SKM-1 treated with dmso at 0.1 percent for 144 hours (cell line): ENCODE data around the gene RAB25.
"Not testable (repeated sequence)": the region's sequence is repeated elsewhere in the genome, so short reads cannot be mapped to it uniquely, and the experiment has no call there.

Experiments
- DNase-seq: peaks from one replicate; lab custom pipeline; 2025; ENCODE audit not compliant: unreplicated experiment; lab: John Stamatoyannopoulos, UW

Gene RAB25

DNA sequence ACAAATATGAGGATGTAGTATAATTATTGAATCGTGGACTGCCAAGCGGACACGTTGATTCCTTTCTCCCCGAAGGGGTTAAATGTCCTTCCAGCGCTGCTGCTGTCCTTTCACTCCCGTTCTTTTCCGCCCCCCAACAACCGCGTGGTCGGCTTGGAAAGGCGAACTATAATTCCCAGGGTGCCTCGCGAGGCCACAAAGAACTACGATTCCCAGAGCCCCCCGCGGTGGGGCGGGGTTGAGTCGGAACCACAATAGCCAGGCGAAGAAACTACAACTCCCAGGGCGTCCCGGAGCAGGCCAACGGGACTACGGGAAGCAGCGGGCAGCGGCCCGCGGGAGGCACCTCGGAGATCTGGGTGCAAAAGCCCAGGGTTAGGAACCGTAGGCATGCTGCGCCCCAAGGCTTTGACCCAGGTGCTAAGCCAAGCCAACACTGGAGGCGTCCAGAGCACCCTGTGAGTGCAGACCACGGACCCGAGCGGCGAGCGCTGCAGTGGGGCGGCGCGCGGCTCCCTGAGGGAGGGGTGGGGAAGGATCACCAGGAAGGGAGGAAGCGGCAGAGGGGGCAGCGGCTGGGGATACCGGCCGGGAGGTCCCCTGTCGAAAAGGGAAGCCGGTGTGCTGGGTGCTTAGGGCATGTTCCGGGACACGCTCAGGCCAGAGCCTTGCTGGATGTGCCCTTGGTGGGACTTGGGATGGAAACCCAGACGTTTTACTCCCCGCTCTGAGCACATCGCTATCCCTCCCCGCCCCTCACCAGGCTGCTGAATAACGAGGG lies 6.3 kb upstream of the RAB25 start, which contains the start of gene LAMTOR2:
Gene LAMTOR2 (plus strand): TSS at position 283 of the 781 bp plus-strand sequence. CDS start 108 bp downstream, at position 391.
- peak; percentile 100 for DNase-seq

DNA sequence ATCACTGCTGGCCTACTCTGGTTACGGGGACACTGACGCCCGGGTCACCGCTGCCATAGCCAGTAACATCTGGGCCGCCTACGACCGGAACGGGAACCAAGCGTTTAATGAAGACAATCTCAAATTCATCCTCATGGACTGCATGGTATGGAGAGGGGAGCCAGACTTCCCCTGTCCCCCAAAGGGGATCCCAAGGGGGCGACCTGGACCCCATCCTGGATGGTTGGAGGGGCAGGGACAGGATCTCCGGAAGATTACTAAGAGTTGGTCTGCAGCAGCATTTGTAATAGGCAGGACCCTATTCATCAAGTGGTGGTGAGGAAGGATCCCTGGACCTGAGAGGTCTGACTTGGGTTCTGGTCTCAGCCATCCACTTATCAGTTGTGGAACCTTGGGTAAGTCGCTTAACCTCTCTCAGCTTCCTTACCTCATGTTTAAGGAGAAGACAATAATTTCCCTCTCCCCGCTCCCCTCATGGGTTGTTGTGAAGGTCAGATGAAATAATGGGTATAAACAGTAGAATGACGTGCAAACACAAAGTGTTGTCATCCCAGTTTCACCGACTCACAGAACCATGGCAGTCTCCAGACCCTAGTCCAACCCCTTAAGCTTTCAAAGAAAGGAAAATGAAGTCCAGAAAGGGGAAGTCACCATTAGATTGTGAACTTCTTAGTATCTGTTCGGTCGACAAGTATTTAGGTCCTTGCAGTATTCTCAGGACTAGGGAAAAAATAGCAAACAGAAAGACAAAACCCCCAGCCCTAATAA lies 5.5 kb upstream of the RAB25 start:
- no peak for DNase-seq

DNA sequence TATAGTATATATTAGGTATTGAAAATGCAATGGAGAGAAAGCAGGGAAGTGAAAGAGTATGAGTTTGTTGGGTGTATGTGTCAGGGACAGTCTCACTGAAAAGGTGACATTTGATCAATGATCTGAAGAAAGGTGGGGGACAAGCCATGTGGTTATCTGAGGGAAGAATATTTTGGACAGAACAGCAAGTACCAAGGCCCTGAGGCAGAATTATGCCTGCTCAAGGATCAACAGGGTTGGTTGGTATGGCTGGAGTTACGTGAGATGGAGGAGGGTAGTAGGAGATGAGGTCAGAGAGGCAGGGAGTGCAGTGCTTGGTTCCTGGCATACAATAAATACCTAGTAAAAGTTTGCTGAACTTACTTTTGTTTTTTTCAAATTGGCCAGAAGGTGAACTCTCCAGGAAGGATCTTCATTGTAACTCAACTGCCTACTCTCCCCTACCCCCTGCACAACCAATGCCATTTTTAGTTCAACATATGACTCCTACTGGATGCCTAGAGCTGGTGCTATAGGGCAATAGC lies 4.6 kb upstream of the RAB25 start:
- no peak for DNase-seq

DNA sequence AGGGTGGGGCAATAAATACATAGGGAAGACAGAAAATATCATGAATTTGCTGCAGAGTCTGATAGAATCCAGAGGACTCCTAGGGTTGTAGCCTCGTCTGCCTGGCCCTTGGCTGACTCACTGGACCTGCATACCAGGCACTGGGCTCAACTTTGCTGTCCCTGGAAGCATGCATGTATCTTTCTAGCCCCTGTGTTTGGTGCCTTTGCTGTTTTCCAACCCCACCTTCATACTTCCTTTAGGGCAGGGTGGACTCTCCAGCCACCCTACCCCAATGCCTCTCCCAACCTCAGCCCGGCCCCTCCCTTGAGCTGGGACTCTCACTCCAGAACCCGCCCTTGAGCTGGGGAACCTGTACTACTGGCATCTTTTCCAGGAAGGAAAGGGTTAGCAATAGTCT lies 1.2 kb downstream of the RAB25 start:
- DNase-seq = no peak

DNA sequence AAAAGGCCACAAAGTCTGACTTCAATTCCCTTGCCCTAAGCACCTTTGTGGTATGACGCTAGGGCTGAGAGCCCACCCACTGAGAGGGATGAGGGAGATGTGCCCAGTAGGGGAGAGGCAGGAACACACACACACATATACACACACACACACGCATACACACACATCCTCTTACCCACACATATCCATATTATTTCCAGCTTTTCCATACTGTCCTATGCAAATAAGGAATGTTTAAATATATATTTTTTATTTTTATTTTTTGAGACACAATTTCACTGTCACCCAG lies 3.0 kb downstream of the RAB25 start:
- DNase-seq = no peak

DNA sequence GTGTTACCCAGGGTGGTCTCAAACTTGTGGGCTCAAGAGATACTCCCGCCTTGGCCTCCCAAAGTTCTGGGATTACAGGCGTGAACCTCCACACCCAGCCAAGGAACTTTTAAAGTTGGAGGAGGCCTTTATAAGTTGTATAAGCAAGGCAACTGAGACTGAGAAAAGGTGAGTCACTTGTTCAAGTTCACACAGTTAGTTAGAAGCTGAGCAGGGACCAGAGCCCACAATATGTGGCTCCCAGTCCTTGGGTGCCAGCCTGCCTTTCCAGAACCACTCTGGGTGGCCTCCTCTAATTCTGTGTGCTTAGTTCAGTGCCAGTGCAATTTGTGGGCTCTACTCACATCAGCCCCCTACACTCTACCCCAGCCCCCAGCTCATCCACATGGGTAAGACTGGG lies 3.7 kb downstream of the RAB25 start:
- no peak for DNase-seq

DNA sequence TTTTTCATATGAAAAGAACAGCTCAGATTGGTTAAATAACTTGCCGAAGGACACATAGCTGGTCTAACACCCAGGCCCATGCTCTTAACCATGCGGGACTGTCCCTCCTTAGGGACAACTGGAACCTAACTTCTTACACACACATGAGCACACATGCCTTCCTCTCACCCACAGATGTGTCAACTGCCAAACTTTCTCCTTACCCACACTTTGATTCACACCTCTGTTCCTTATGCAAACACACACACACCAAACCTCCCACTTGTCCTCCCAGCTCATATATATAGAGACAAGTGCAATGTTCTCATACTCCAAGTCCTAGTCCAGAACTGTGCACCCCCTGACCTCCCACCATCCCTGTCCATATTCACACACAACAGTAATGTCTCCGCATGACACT lies 4.3 kb downstream of the RAB25 start:
- no peak for DNase-seq

DNA sequence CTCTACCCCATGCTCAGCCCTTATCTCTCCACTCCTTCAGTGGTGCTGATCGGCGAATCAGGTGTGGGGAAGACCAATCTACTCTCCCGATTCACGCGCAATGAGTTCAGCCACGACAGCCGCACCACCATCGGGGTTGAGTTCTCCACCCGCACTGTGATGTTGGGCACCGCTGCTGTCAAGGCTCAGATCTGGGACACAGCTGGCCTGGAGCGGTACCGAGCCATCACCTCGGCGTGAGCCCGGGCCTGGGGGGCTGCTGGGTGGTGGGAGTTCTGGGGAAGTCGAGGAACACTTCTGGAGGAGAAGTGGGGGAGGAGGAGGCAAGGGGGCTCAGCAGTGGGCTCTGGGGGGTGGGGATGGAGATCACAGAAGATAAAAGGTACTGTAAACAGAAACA lies 4.9 kb downstream of the RAB25 start:
- no peak for DNase-seq

DNA sequence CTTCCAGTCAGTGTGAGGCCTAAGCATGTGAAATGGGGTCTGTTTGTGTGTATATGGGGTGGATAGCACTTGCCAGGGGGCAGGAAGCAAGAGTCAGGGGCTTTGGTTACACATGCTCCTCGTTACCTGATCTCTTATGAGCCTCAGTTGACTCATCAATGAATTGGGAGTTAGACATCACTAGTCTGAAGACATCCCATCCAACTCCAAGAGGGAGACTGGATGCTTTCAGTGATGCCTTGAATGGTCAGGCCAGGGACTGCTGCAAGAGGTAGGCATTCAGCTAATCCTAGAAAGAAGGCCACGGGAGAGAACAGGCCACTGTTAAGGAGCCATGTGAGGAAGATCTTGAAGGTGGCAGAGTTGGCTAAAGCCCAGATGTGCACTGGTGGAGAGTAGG lies 6.3 kb downstream of the RAB25 start:
- DNase-seq = no peak

DNA sequence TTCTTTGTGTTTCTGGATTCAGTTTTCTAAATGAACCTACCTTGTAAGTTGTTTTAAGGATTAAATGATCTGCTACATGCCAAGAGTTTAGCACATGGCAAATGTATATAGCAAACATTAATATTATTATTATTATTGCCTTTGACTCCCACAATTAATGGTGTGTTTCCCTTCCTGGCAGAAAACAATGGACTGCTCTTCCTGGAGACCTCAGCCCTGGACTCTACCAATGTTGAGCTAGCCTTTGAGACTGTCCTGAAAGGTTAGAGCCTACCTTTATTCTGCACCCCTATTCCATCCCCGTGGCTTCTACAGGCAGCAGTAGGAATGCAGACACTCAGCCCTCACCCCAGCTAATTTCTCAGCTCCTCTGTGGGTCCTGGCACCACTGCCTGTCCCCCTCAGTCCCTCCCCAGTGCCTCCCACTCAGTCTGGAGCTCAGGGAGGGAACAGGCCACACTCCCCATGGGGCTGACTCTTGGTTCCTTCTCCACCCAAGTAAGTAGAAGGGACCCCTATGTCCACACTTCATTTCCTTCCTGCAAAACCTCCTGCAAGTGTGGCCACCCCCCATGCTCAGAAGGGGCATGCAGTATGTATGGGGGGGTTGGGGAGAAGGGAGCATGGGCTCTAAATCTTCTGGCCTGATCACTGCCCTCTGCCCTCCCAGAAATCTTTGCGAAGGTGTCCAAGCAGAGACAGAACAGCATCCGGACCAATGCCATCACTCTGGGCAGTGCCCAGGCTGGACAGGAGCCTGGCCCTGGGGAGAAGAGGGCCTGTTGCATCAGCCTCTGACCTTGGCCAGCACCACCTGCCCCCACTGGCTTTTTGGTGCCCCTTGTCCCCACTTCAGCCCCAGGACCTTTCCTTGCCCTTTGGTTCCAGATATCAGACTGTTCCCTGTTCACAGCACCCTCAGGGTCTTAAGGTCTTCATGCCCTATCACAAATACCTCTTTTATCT lies 8.8 kb downstream of the RAB25 start:
- no peak for DNase-seq

DNA sequence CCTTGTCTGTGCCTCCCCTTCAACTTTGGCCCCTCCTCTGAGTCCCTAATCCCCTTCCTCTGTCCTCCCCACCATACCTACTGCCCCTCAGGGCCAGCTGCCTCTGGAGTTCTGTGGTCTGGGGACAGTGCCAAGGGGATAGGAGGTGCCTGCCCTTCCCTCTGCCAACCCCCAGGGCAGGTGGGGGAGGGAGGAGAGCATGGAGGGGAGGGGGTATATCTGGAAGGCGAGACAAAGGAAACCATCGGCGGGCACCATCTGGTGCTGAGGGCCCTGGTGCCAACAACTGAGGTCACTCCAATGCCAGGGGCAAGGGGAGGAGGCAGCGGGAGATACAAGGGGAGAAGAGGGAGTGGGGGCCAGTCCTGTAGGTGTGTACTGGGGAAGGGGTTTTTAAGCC lies 9.6 kb downstream of the RAB25 start:
- no peak for DNase-seq

DNA sequence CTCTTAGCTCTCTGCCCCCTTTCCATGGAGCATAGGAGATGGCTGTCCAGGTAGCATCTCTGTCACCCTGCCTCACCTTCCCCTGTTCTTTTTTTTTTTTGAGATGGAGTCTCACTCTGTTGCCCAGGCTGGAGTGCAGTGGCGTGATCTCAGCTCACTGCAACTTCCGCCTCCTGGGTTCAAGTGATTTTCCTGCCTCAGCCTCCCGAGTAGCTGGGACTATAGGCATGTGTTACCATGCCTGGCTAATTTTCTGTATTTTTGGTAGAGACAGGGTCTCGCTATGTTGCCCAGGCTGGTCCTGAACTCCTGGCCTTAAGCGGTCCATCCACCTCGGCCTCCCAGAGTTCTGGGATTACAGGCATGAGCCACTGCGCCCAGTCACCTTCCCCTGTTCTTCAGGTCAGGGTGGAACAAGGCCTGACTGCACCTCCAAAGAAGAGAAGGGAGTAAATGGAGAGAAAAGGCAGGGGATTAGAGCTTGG lies 10.4 kb downstream of the RAB25 start:
- not testable (repeated sequence) for DNase-seq

DNA sequence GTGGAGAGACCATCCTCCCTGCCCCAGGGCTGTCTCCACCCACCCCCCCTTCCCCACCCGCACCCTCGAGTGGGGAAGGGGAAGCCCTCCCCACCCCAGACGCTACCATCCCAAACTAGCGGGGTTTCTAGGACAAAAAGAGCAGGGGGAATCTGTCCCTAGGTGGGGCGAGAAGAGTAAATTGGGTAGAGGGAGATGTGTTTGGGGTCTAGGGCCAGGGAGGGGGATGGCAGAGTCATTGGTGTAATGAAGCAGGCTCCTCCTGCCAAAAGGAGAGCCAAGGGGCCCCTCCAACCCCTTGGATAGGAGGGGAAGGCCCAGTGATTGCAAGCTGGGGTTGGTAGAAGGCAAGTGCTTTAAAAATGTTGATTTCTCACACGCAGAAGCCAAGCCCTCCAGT lies 11.3 kb downstream of the RAB25 start:
- DNase-seq = no peak

DNA sequence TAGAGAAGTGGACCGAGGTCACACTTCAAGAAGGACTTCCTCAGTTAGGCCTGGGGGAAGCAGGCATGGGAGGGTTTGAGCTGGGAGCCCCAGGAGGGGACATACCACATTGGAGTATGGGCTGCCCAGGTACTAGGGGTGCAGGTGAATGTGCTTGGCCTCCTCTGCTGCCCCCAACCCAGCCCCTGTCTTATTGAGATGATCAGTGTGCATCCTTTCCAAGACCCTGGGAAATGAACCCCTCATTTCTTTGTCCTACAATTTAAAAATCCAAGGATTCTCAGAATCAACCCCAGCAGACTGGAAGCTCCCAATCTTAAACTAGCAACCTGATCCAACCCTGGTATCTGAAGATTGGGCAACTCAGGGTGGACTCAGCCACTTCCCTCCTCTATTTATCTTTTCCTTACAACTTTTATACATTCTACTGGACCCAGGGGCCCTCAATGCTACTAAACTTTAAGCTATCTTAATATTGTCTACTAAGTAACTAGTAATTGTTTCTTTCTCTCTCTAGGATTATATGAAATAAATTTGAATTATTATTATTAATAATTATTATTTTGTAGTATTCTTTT lies 12.2 kb downstream of the RAB25 start:
- no peak for DNase-seq

DNA sequence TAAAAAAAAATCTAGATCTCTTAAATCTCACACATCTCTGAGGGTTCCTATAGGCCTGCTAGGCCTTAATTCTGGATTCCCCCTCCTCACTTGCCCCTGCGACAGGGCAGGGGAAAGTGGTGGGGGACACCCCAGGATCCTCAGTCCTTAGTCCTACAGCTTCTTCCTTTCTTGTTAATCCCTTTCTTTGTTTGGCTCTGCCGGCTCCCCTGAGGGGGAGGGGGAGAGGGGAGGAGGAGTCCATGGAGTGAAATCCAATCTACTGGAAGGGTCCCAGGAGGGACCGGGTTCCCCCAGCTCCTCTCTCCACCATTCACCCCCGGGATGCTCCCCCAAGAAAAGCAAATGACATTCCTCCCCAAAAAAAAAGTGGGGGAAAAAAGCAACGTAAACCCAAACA lies 12.8 kb downstream of the RAB25 start:
- no peak for DNase-seq

DNA sequence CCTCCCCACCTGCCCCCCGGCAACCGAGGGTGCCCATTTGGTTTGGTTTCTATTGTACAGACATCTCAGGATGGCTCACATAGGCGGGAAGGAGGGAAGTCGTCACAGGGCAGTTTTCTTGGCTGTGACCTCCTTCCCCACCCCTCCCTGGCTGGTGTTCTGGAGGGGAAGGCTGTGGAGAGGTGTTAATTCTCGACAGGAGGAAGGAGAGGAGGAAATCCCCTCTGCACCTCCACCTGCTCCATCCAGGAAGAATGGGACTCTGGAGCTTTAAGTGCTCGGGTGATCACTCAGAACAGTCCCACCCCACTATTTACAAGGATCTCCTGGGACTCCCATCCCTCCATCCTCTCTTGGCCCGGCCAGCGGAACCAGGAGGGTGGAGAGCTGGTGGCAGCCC lies 13.7 kb downstream of the RAB25 start:
- DNase-seq = no peak

DNA sequence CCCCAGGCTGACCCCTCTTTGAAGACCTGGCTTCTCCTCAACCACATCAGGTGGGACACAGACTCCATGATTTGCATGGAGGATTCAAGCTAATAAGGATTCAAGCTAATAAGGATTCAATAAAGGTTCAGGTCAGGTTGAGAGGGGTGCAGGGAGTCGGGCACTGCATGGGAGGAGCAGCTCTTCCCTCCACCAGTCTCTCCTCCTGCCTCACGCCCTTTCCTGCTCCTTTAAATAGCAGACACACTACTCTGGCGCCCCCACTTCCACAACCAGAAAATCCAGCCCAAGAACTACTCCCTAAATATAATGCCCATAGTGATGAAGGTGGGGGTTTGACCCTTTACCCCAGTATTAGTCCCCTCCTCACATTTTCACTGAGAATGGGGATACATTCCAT lies 14.2 kb downstream of the RAB25 start:
- DNase-seq = no peak

DNA sequence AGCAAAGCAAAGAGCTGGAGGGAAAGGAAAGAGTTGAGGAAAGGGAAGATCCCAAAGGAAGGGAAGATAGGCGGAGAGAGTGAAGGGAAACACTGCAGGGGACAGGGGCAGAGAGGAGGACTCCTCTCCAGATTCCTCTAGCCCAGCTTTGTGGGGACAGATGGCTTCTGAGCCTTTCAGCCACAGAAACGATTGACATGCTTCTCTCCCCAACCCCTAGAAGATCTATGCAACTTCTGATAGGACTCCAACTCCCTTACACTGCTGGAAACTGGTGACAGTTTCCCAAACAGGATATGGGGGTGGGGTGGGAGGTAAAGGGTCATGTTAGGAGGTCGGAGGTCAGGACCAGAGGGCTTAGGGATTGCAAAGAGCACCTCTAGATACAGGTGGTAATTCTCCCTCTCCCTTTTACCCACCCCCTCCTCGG lies 14.8 kb downstream of the RAB25 start:
- no peak for DNase-seq

DNA sequence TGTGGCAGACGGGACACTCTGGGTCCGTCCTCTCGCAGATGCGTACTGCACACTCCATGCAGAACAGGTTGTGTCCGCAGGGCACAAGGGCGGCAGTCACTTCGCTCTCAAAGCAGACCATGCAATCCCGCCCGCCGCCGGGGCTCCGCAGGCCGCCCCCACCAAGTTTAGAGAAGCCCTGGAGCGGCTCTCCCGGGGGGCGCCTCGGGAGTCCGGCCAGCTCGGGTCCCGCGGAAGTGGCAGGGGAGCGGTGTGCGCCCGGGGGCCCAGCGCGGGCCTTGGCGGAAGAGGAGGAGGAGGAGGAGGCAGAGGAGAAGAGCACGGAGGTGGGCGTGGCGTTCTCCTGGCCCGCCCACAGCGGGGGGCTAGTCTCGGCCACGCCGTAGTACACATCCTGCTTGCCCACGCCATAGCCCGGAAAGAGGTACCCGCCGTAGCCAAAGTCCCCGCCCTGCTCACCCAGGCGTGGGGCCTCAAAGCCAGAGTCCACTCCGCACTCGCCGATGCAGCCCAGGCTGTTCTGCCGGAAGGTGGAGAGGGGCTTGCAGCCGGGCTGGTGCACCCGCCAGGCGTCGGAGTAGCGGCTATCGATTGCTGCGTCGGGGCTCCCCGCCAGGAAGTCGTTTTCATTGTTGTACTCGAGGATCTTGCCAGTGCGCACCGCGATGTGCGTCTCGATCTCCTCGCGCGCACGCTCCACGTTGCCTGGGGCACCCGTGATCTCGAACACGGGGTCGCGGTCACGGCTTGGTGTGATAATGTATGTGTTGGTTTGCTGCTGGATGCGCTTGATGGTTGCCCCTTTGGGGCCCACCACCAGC lies 15.9 kb downstream of the RAB25 start:
- no peak for DNase-seq

DNA sequence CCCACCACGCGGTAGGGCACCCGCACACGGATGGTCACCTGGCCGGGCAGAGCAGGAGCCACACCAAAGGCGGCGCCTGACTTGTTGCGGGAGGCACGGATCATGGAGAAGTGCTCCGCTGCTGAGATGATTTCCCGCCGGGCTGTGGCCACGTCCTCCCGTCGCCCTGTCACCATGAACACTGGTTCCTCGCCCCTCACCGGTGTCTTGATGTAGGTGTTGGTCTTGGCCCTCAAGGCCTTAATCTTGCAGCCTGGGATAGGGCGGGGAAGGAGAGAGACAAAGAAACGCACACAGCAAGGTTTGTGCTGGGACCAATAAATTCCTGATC lies 16.4 kb downstream of the RAB25 start:
- DNase-seq = no peak
